ENCODE results near the gene TEX28. TPM values are rescaled to one million over a fixed set of nuclear protein-coding genes. Genes with fewer than 3 reads are reported as not detected.

The TEX28 gene
- total and polyA plus RNA-seq, 12 donors, result 0.07 to 0.18 TPM; not detected in 10

DNA sequence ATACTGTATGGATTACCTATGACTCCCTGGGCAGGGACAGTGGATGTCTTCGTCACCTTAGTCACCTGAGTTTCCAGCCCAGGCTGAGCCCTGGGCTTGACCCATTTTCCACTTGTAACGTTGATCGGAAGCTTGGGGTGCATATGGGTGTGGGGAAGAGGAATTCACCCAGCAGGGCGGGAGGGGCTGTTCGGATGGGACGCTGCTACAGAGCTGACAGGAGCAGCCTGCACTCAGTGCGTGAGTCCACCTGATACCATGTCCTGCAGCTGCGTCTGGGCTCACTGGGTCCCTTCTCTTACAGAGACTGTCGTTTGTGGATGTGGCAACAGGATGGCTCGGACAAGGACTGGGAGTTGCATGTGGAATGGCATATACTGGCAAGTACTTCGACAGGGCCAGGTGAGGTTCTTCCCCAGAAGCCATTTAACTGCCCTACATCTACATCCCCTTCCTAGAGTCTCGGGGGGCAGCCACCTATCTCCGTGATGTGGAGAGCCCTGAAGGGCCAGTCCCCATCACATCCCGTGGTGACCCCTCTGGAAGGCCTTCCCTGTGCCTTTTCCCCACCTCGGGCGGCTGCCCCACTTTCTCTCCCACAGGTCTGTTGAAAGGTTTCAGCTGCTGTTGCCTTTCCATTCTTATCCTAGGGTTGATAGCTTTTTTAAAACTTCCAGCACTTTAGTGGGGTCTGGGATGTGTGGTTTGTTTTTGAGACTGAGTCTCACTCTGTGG lies 14.3 kb upstream of the TEX28 start:
- no peak for DNase-seq
- H3K27me3 ChIP-seq, result no peaks in the 10 kb centered on the region
- no peaks in the 10 kb centered on the region for H3K36me3 ChIP-seq (replicated peaks in 1 of 2)
- no peak overlapping the region for H3K27ac ChIP-seq
- no peak overlapping the region for H3K4me3 ChIP-seq
- no peaks in the 10 kb centered on the region for H3K4me1 ChIP-seq (replicated peaks in 1 of 2)
- intact Hi-C loops (cut with DNase I), result no loop called here
- WGBS, 4 donors, result 75 to 83% (median 83%) methylated on average over 7 to 16 of the region's 16 CpGs
- no peaks in the 10 kb centered on the region for H3K9me3 ChIP-seq (replicated peaks in 1 of 3)
- TF ChIP-seq, protein P1, sequence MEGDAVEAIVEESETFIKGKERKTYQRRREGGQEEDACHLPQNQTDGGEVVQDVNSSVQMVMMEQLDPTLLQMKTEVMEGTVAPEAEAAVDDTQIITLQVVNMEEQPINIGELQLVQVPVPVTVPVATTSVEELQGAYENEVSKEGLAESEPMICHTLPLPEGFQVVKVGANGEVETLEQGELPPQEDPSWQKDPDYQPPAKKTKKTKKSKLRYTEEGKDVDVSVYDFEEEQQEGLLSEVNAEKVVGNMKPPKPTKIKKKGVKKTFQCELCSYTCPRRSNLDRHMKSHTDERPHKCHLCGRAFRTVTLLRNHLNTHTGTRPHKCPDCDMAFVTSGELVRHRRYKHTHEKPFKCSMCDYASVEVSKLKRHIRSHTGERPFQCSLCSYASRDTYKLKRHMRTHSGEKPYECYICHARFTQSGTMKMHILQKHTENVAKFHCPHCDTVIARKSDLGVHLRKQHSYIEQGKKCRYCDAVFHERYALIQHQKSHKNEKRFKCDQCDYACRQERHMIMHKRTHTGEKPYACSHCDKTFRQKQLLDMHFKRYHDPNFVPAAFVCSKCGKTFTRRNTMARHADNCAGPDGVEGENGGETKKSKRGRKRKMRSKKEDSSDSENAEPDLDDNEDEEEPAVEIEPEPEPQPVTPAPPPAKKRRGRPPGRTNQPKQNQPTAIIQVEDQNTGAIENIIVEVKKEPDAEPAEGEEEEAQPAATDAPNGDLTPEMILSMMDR (IDR thresholded peaks at IDR 0.05), result no peak
- TF ChIP-seq POLR2A (IDR thresholded peaks at IDR 0.05), result no peak

- intact Hi-C loops (cut with DNase I), result no loop called here
- TF ChIP-seq, protein P1 (IDR thresholded peaks at IDR 0.05), result peak; percentile 53 to 71 (median 62)
- no peak for TF ChIP-seq POLR2A (IDR thresholded peaks at IDR 0.05)
- Histone ChIP-seq H3K36me3 (replicated peaks in 1 of 2) (no peaks in the 10 kb centered on the region), H3K27me3 (no peaks in the 10 kb centered on the region), H3K9me3 (replicated peaks in 1 of 3) (no peaks in the 10 kb centered on the region), H3K4me3 (no peak overlapping the region), H3K4me1 (replicated peaks in 1 of 2) (no peaks in the 10 kb centered on the region), H3K27ac (no peak overlapping the region)
- WGBS, 4 donors, result 46 to 61% (median 55%) methylated on average over 7 to 9 of the region's 9 CpGs
- DNase-seq, result peak in 6 of 7 donors; percentile 52 to 80 (median 64)
These were observed 13.4 kb upstream of the TEX28 start for GRCh38 chrX:154308108-154308946.

- no peak for DNase-seq
- H3K27me3 ChIP-seq, result no peaks in the 10 kb centered on the region
- intact Hi-C loops (cut with DNase I), result no loop called here
- H3K4me1 ChIP-seq (replicated peaks in 1 of 2), result no peaks in the 10 kb centered on the region
- 74 to 93% (median 83%) methylated on average over 4 to 6 of the region's 6 CpGs for WGBS, 4 donors
- no peak overlapping the region for H3K4me3 ChIP-seq
- TF ChIP-seq, protein P1 (IDR thresholded peaks at IDR 0.05), result no peak
- TF ChIP-seq POLR2A (IDR thresholded peaks at IDR 0.05), result no peak
- no peaks in the 10 kb centered on the region for H3K9me3 ChIP-seq (replicated peaks in 1 of 3)
- no peaks in the 10 kb centered on the region for H3K36me3 ChIP-seq (replicated peaks in 1 of 2)
- no peak overlapping the region for H3K27ac ChIP-seq
These were observed 12.3 kb upstream of the TEX28 start for GRCh38 chrX:154307202-154307601.

GRCh38 chrX:154305541-154306205 lies 10.7 kb upstream of the TEX28 start:
- WGBS, 4 donors, result 79 to 82% (median 79%) methylated on average over 8 to 11 of the region's 11 CpGs
- DNase-seq, result no peak
- H3K27ac ChIP-seq, result no peak overlapping the region

More at GRCh38 chrX:154305541-154306205, 10.7 kb upstream of the TEX28 start:
- Histone ChIP-seq H3K9me3 (replicated peaks in 1 of 3) (no peaks in the 10 kb centered on the region), H3K36me3 (replicated peaks in 1 of 2) (no peaks in the 10 kb centered on the region), H3K27me3 (no peaks in the 10 kb centered on the region), H3K4me1 (replicated peaks in 1 of 2) (no peaks in the 10 kb centered on the region), H3K4me3 (no peak overlapping the region)
- TF ChIP-seq, protein P1 (IDR thresholded peaks at IDR 0.05), result no peak
- no peak for TF ChIP-seq POLR2A (IDR thresholded peaks at IDR 0.05)
- intact Hi-C loops (cut with DNase I), result no loop called here
